Adrenal gland (tissue), 12 donors: ENCODE results near the gene SSBP3. TPM values are rescaled to one million over a fixed set of nuclear protein-coding genes. Genes with fewer than 3 reads are reported as not detected.

Experiments
- DNase-seq, 7 donors: peaks; one replicate each; pipeline ENCODE4 v3.0.0-alpha.2; 2019 to 2020
- H3K27ac ChIP-seq, 5 donors: fragments of 200-600 bp; sonication (generic) in 4 of 5; 1 replicate in 3 of 5; 2 replicates in 2 of 5; pipeline versions ENCODE4 v1.5.1 to v1.8.0; 2016 to 2020; ENCODE audit warnings: mild to moderate bottlenecking in 1 of 5
- H3K27me3 ChIP-seq: fragments of 200-600 bp; 2 replicates; pipeline ENCODE4 v1.8.0; 2021
- H3K36me3 ChIP-seq, 2 donors: fragments of 200-600 bp; replicated peaks in 1 of 2; 1 replicate in 1 of 2; 2 replicates in 1 of 2; pipeline versions ENCODE4 v1.5.1 to v1.8.0; 2018 to 2022
- H3K4me1 ChIP-seq, 2 donors: fragments of 200-600 bp; replicated peaks in 1 of 2; 1 replicate in 1 of 2; 2 replicates in 1 of 2; pipeline versions ENCODE4 v1.5.1 to v1.8.0; 2018 to 2021
- H3K4me3 ChIP-seq, 4 donors: fragments of 200-600 bp; sonication (generic) in 3 of 4; one replicate each; pipeline ENCODE4 v1.5.1; 2016 to 2018
- H3K9me3 ChIP-seq, 3 donors: fragments of 200-600 bp; sonication (generic) in 1 of 3; replicated peaks in 1 of 3; 1 replicate in 2 of 3; 2 replicates in 1 of 3; pipeline versions ENCODE4 v1.5.1 to v1.8.0; 2016 to 2021
- POLR2A ChIP-seq, 2 donors: fragments of 450-650 bp; IDR thresholded peaks; one replicate each; pipeline ENCODE4 v1.6.1; 2017; ENCODE audit warnings: antibody characterized with exemption in 2 of 2, mild to moderate bottlenecking in 2 of 2, moderate library complexity in 1 of 2
- WGBS, 4 donors: extraction: QIAGEN DNeasy Blood & Tissue Kit in 2 of 4; methylation state at CpG; one replicate each; pipeline versions ENCODE4 v1.1.5 to v1.1.7; 2013 to 2017; 5-methylcytosine and 5-hydroxymethylcytosine counted together
- intact Hi-C, 2 donors: fragments of 100-400 bp; cut with DNase I; formaldehyde crosslinking; loops; one replicate each; pipeline versions ENCODE4 v1.14.1 to v1.15.0; 2022 to 2023
- polyA plus RNA-seq, 3 donors: library from polyadenylated mRNA; stranded (reverse); fragments of 200-250 nt in 2 of 3; fragments of 350-450 nt in 1 of 3; fragmentation: Illumina TruSeq in 1 of 3; extraction: RNeasy Lipid Tissue Mini Kit (QIAGEN cat#74804) in 1 of 3; gene quantifications; one replicate each; pipeline ENCODE4 v1.2.3, GENCODE V29; 2013 to 2014
- total RNA-seq, 9 donors: library from RNA; depleted of rRNA in 4 of 9; stranded (reverse); fragments of >200 nt in 4 of 9; fragments of 120-200 nt in 1 of 9; fragmentation: NEBNext Ultra II Directional in 1 of 9; extraction: Animal tissue kit (Norgen Biotek cat#: 25700) in 1 of 9; gene quantifications; one replicate each; pipeline versions ENCODE4 v1.1.0 to v1.2.4, GENCODE V29; 2013 to 2023
- TF ChIP-seq, protein P1 (sequence below), 6 experiments: fragments of 450-650 bp in 4 of 6; fragments of 200-600 bp in 2 of 6; sonication (generic) in 1 of 6; IDR thresholded peaks; 1 replicate in 5 of 6; 2 replicates in 1 of 6; pipeline versions ENCODE4 v1.5.1 to v1.8.0; 2016 to 2021; ENCODE audit warnings: antibody characterized with exemption in 6 of 6, mild to moderate bottlenecking in 2 of 6, moderate library complexity in 1 of 6
- donor health status: healthy with polysubstance abuse.
- donor health status: Bipolar disorder and iron deficiency.
- donor health status: DM: yes; HTN: yes; CAD: no.
- donor health status: DM: no; HTN: no; CAD: no.
- donor health status: DM: no; HTN: no; CAD: no.
- donor health status: DM: yes; HTN: yes; CAD: no.

SSBP3 gene
- total and polyA plus RNA-seq, 12 donors, result 15.3 to 150 (median 66.0) TPM

DNA sequence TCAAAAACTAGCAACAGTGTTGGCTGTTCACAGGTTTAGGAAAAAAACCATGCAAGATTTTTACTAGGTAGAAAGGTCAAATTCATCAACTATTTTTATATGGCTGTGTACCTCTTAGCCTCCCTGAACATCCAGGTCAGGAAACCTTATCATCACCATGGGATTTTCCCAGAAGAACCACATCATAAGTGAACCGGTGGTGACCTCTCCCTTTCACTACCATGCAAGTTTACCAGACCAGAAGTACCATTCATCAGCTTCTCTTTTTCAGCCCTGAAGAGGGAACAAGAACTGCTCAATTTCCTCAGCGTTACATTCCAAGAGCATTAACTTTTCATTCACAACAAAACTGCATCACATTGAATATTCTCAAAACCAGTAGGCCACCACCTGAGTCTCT lies 5.9 kb downstream of the SSBP3 start:
- 87 to 97% (median 89%) methylated on average over 2 of the region's 2 CpGs for WGBS, 4 donors
- Histone ChIP-seq H3K9me3 (no peaks in the 10 kb centered on the region), H3K4me1 (peaks cover 12 to 53% of the 10 kb centered on the region in 2 donors), H3K27me3 (no peaks in the 10 kb centered on the region), H3K4me3 (no peak overlapping the region), H3K27ac (no peak overlapping the region), H3K36me3 (peaks cover 0 to 52% of the 10 kb centered on the region in 2 donors)
- TF ChIP-seq, protein P1, sequence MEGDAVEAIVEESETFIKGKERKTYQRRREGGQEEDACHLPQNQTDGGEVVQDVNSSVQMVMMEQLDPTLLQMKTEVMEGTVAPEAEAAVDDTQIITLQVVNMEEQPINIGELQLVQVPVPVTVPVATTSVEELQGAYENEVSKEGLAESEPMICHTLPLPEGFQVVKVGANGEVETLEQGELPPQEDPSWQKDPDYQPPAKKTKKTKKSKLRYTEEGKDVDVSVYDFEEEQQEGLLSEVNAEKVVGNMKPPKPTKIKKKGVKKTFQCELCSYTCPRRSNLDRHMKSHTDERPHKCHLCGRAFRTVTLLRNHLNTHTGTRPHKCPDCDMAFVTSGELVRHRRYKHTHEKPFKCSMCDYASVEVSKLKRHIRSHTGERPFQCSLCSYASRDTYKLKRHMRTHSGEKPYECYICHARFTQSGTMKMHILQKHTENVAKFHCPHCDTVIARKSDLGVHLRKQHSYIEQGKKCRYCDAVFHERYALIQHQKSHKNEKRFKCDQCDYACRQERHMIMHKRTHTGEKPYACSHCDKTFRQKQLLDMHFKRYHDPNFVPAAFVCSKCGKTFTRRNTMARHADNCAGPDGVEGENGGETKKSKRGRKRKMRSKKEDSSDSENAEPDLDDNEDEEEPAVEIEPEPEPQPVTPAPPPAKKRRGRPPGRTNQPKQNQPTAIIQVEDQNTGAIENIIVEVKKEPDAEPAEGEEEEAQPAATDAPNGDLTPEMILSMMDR (IDR thresholded peaks at IDR 0.05), result no peak
- no peak for TF ChIP-seq POLR2A (IDR thresholded peaks at IDR 0.05)
- no peak for DNase-seq
- intact Hi-C loops, result loop anchor here (10.0 kb wide), 1 partner anchor 126 kb away; no protein-coding TSS in a partner anchor

DNA sequence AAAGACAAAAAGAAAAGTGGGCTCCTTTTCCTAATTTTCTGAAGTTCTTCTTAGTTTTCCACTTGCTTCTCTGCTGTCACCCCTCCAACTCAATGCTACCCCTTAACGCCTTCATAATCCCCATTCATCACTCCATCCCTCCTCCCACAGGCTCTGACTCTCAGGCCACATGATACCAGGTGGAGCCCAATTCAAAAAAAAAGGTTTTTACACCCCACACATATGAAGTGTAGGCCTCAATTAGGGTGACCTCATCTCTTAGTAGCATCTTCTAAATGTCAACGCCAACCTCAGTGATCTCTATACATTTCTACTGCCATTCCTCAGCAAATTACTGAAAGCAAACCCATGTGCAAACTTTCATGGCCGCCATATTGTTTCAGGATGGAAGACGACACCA lies 6.4 kb downstream of the SSBP3 start:
- 92 to 98% (median 97%) methylated on average over 4 of the region's 4 CpGs for WGBS, 4 donors
- TF ChIP-seq, protein P1 (IDR thresholded peaks at IDR 0.05), result no peak
- TF ChIP-seq POLR2A (IDR thresholded peaks at IDR 0.05), result no peak
- Histone ChIP-seq H3K27me3 (no peaks in the 10 kb centered on the region), H3K27ac (no peak overlapping the region), H3K4me1 (peaks cover 12 to 57% of the 10 kb centered on the region in 2 donors), H3K9me3 (no peaks in the 10 kb centered on the region), H3K4me3 (no peak overlapping the region), H3K36me3 (peaks cover 0 to 57% of the 10 kb centered on the region in 2 donors)
- no peak for DNase-seq
- intact Hi-C loops, result loop anchor here (10.0 kb wide), 2 partner anchors 85 to 125 kb away; no protein-coding TSS in a partner anchor

DNA sequence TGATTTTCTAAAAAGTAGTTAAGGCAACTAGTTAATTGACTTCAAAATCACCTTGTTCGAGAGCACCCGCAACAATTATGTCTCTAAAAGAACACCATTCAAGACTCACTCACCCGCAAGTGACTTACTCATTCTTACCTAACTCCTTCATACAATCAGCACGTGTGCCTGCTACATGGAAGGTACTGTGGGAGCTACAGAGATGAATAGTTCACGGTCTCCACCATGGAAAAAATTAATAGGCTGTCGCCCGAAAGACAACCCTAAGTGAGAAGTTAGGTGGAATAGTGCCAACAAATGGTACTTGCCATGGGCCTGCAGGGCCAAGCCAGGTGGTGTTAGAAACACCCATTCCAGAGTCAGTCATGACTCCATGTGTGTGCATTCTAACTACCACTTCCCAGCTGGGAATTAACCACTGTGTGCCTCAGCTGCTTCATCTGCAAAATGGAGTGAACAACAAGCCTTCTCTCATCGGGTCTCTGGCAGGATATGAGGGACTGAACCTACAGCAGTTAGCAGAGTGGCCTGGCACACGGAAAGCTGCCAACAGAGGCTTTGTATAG lies 7.1 kb downstream of the SSBP3 start:
- TF ChIP-seq POLR2A (IDR thresholded peaks at IDR 0.05), result no peak
- TF ChIP-seq, protein P1 (IDR thresholded peaks at IDR 0.05), result no peak
- Histone ChIP-seq H3K27ac (no peak overlapping the region), H3K36me3 (peaks cover 0 to 59% of the 10 kb centered on the region in 2 donors), H3K4me3 (no peak overlapping the region), H3K27me3 (no peaks in the 10 kb centered on the region), H3K9me3 (no peaks in the 10 kb centered on the region), H3K4me1 (peaks cover 12 to 50% of the 10 kb centered on the region in 2 donors)
- intact Hi-C loops, result loop anchor here in 1 of 2 donors (10.0 kb wide), 1 partner anchor 84 kb away; no protein-coding TSS in a partner anchor
- DNase-seq, result no peak
- 92 to 94% (median 93%) methylated on average over 9 of the region's 9 CpGs for WGBS, 4 donors

DNA sequence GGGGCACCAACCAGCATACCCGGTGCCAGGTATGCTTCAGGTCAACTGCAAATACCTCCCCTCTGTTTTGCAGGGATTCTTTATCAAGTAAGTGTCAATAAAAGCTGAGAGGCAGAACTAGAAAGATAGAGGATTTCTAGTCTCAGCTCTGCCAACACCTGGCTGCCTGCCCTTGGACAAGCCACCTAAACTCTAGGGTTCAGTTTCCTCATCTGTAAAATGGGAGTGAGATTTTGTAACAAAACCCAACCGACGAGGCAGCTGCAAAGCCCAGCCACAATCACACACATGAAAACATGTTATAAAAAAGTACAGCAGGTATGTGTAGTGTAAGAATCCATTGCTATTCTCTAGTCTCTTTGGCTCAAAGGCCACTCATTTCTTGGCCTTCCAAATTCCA lies 8.2 kb downstream of the SSBP3 start:
- Histone ChIP-seq H3K9me3 (no peaks in the 10 kb centered on the region), H3K4me3 (no peak overlapping the region), H3K4me1 (peaks cover 12 to 39% of the 10 kb centered on the region in 2 donors), H3K27ac (peak overlapping the region in 2 of 5 donors; percentile 41 to 65), H3K36me3 (peaks cover 0 to 69% of the 10 kb centered on the region in 2 donors), H3K27me3 (no peaks in the 10 kb centered on the region)
- TF ChIP-seq, protein P1 (IDR thresholded peaks at IDR 0.05), result no peak
- no peak for TF ChIP-seq POLR2A (IDR thresholded peaks at IDR 0.05)
- WGBS, 4 donors, result 73 to 90% (median 89%) methylated on average over 3 of the region's 3 CpGs
- intact Hi-C loops, result loop anchor here in 1 of 2 donors (10.0 kb wide), 1 partner anchor 83 kb away; no protein-coding TSS in a partner anchor
- no peak for DNase-seq
